Right atrium auricular region (tissue), 2 donors: Measurements from ENCODE around the gene SH2D6. TPM values are rescaled to one million over a fixed set of nuclear protein-coding genes. Genes with fewer than 3 reads are reported as not detected.

Source experiments
- DNase-seq: peaks from one replicate; pipeline ENCODE4 v3.0.0-alpha.2; 2019; ENCODE audit warnings: low spot score
- H3K27ac ChIP-seq, 2 donors: fragments of 200-600 bp; sonication (generic); 1 replicate in 1 of 2; 2 replicates in 1 of 2; pipeline ENCODE4 v1.5.1; 2016 to 2019
- H3K27me3 ChIP-seq, 2 donors: fragments of 200-600 bp; sonication (generic); one replicate each; pipeline versions ENCODE4 v1.5.1 to v1.6.0; 2017 to 2019
- H3K36me3 ChIP-seq: fragments of 200-600 bp; sonication (generic); one replicate; pipeline ENCODE4 v1.5.1; 2016
- H3K4me1 ChIP-seq, 2 donors: fragments of 200-600 bp; sonication (generic); one replicate each; pipeline versions ENCODE4 v1.5.1 to v1.6.0; 2017 to 2019
- H3K4me3 ChIP-seq, 2 donors: fragments of 200-600 bp; sonication (generic); 1 replicate in 1 of 2; 2 replicates in 1 of 2; pipeline ENCODE4 v1.5.1; 2017 to 2019; ENCODE audit warnings: mild to moderate bottlenecking in 1 of 2, moderate library complexity in 1 of 2
- H3K9me3 ChIP-seq, 2 donors: fragments of 200-600 bp; sonication (generic); one replicate each; pipeline ENCODE4 v1.5.1; 2019
- CTCF ChIP-seq, 2 donors: fragments of 200-600 bp; sonication (generic); IDR thresholded peaks; one replicate each; pipeline ENCODE4 v1.5.1; 2019; ENCODE audit warnings: antibody characterized with exemption in 2 of 2
- total RNA-seq, 2 donors: library from RNA; depleted of rRNA; stranded (reverse); fragments of >200 nt; gene quantifications; one replicate each; pipeline ENCODE4 v1.1.0, GENCODE V29; 2016

The SH2D6 gene
- not detected for total RNA-seq

GRCh38 chr2:85418132-85419008 lies at the start of gene SH2D6:
SH2D6 (plus strand) TSS chr2:85418714; CDS start chr2:85429466, 10,752 bp downstream.
- DNase-seq = peak; percentile 87
- H3K4me3 ChIP-seq = peak within 1 kb of the TSS; percentile 72 to 77
- H3K9me3 ChIP-seq = no peaks in the 10 kb centered on the region
- H3K36me3 ChIP-seq = no peaks in the 10 kb centered on the region
- peaks cover 0 to 40% of the 10 kb centered on the region in 2 donors for H3K4me1 ChIP-seq
- H3K27ac ChIP-seq = peak within 1 kb of the TSS; percentile 93 to 94
- no peak for TF ChIP-seq CTCF (IDR thresholded peaks at IDR 0.05)
- H3K27me3 ChIP-seq = no peaks in the 10 kb centered on the region

GRCh38 chr2:85368921-85369320 lies 49.6 kb upstream of the SH2D6 start:
- no peaks in the 10 kb centered on the region for H3K4me1 ChIP-seq

GRCh38 chr2:85369500-85369899 lies 49.0 kb upstream of the SH2D6 start:
- TF ChIP-seq CTCF (IDR thresholded peaks at IDR 0.05) = no peak
- no peak for DNase-seq

More at GRCh38 chr2:85368921-85369320, 49.6 kb upstream of the SH2D6 start:
- Histone ChIP-seq H3K27me3 (no peaks in the 10 kb centered on the region), H3K27ac (no peak overlapping the region), H3K36me3 (peaks cover 18% of the 10 kb centered on the region), H3K4me3 (no peak overlapping the region), H3K9me3 (no peaks in the 10 kb centered on the region)
- no peak for TF ChIP-seq CTCF (IDR thresholded peaks at IDR 0.05)
- no peak for DNase-seq

GRCh38 chr2:85371045-85371444 lies 47.5 kb upstream of the SH2D6 start:
- DNase-seq = no peak
- peaks cover 18% of the 10 kb centered on the region for H3K36me3 ChIP-seq
- H3K27me3 ChIP-seq = no peaks in the 10 kb centered on the region
- no peak overlapping the region for H3K27ac ChIP-seq
- H3K4me3 ChIP-seq = no peak overlapping the region
- H3K4me1 ChIP-seq = no peaks in the 10 kb centered on the region
- no peaks in the 10 kb centered on the region for H3K9me3 ChIP-seq
- no peak for TF ChIP-seq CTCF (IDR thresholded peaks at IDR 0.05)

More at GRCh38 chr2:85369500-85369899, 49.0 kb upstream of the SH2D6 start:
- Histone ChIP-seq H3K27ac (no peak overlapping the region), H3K9me3 (no peaks in the 10 kb centered on the region), H3K36me3 (peaks cover 18% of the 10 kb centered on the region), H3K4me1 (no peaks in the 10 kb centered on the region), H3K4me3 (no peak overlapping the region), H3K27me3 (no peaks in the 10 kb centered on the region)

GRCh38 chr2:85376291-85377065 lies 42.0 kb upstream of the SH2D6 start:
- DNase-seq = no peak
- Histone ChIP-seq H3K4me1 (no peaks in the 10 kb centered on the region), H3K27ac (no peak overlapping the region), H3K36me3 (peaks cover 28% of the 10 kb centered on the region), H3K4me3 (no peak overlapping the region), H3K9me3 (no peaks in the 10 kb centered on the region), H3K27me3 (no peaks in the 10 kb centered on the region)
- TF ChIP-seq CTCF (IDR thresholded peaks at IDR 0.05) = no peak
